ENCODE results near the gene INPP4B. TPM values are rescaled to one million over a fixed set of nuclear protein-coding genes. Genes with fewer than 3 reads are reported as not detected.

Gene INPP4B
- total RNA-seq = 10 to 100 TPM; 29.4 to 51.5 (median 35.3) TPM

DNA sequence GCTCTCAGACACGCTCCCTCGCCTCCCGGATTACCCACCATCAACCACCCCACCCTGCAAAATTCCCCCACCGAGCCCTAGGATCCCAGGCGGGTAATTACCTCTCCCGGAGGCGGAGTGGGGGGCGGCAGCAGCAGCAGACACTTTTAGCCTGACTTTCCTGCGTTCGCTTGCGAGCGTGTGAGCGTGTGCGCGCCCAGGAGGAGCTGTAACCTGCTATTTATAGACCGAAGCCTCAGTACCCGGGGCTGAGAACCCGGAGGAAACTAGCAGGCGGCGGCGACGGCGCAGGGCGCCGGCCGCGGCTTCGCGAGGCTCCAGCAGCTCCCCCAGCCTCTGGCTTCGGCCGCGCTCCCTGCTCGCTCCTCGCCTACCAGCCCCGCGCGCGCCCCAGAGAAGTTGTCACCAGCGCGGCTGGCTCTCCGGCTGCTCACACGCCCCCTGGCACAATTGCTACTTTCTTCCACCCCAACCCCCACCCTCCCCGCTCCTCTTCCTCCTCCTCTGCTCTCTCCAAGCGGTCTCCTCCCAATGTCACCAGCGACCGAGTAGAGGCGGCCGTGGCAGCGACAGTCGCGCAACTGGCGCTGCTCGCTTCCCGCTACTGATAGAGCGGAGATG lies at the start of gene INPP4B:
Gene INPP4B, minus strand, starts transcription at position 194 of the 621 bp plus-strand sequence.
- peak; percentile 25 to 47 for TF ChIP-seq POLR2A (IDR thresholded peaks at IDR 0.05)
- TF ChIP-seq, protein P1, sequence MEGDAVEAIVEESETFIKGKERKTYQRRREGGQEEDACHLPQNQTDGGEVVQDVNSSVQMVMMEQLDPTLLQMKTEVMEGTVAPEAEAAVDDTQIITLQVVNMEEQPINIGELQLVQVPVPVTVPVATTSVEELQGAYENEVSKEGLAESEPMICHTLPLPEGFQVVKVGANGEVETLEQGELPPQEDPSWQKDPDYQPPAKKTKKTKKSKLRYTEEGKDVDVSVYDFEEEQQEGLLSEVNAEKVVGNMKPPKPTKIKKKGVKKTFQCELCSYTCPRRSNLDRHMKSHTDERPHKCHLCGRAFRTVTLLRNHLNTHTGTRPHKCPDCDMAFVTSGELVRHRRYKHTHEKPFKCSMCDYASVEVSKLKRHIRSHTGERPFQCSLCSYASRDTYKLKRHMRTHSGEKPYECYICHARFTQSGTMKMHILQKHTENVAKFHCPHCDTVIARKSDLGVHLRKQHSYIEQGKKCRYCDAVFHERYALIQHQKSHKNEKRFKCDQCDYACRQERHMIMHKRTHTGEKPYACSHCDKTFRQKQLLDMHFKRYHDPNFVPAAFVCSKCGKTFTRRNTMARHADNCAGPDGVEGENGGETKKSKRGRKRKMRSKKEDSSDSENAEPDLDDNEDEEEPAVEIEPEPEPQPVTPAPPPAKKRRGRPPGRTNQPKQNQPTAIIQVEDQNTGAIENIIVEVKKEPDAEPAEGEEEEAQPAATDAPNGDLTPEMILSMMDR (IDR thresholded peaks at IDR 0.05) = no peak
- peak within 1 kb of the TSS; percentile 65 to 82 for H3K27ac ChIP-seq
- H3K9me3 ChIP-seq = no peaks in the 10 kb centered on the region
- H3K4me3 ChIP-seq = peak within 1 kb of the TSS; percentile 53 to 76
- no peaks in the 10 kb centered on the region for H3K36me3 ChIP-seq
- no peaks in the 10 kb centered on the region for H3K4me1 ChIP-seq
- H3K27me3 ChIP-seq = no peaks in the 10 kb centered on the region
- intact Hi-C loops (cut with DNase I; ENCODE audit: low total_unique reads) = no loop called here
- peak; percentile 44 to 55 for DNase-seq

DNA sequence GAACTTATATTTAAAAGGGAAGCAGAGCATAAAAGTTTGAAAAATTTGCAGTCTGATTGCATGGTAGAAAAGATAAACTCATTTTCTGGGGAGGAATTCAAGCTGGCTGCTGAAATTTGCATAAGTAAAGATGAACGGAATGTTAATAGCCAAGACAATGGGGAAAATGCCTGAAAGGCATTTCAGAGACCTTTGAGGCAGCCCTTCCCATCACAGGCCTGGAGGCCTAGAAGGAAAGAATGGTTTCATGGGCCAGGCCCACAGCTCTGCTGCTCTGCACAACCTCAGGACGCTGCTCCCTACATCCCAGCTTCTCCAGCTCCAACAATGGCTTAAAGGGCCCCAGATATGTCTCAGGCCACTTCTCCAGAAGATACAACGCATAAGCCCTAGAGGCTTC lies 46.9 kb upstream of the INPP4B start:
- no peak for DNase-seq
- intact Hi-C loops (cut with DNase I; ENCODE audit: low total_unique reads) = no loop called here
- Histone ChIP-seq H3K4me1 (no peaks in the 10 kb centered on the region), H3K9me3 (peaks cover 0 to 4% of the 10 kb centered on the region in 2 donors), H3K36me3 (no peaks in the 10 kb centered on the region), H3K27ac (no peak overlapping the region), H3K27me3 (no peaks in the 10 kb centered on the region), H3K4me3 (no peak overlapping the region)
- TF ChIP-seq, protein P1 (IDR thresholded peaks at IDR 0.05) = no peak
- TF ChIP-seq POLR2A (IDR thresholded peaks at IDR 0.05) = no peak

DNA sequence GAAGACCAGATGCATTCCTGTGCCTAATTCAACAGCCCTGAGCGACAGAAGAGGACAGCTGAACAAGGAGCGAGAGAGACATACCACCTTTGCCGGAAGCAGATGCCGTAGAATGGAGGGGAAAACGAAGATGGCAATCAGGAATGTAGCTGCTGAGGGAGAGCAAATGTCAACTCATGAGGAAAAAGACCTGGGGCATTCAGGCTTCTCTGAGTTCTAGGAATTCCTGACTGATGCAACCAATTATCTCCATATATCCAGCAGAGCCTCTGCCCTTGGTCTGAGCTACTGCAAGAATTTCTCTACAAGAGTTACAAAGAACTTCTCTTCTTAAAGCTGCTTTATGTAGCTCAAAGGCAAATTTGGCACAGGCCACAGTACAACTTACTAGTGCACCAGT lies 40.5 kb upstream of the INPP4B start:
- H3K4me3 ChIP-seq = no peak overlapping the region
- TF ChIP-seq POLR2A (IDR thresholded peaks at IDR 0.05) = no peak
- TF ChIP-seq, protein P1 (IDR thresholded peaks at IDR 0.05) = no peak
- H3K27me3 ChIP-seq = no peaks in the 10 kb centered on the region
- H3K4me1 ChIP-seq = no peaks in the 10 kb centered on the region
- no peaks in the 10 kb centered on the region for H3K36me3 ChIP-seq
- DNase-seq = no peak
- intact Hi-C loops (cut with DNase I; ENCODE audit: low total_unique reads) = no loop called here
- no peak overlapping the region for H3K27ac ChIP-seq
- no peaks in the 10 kb centered on the region for H3K9me3 ChIP-seq

DNA sequence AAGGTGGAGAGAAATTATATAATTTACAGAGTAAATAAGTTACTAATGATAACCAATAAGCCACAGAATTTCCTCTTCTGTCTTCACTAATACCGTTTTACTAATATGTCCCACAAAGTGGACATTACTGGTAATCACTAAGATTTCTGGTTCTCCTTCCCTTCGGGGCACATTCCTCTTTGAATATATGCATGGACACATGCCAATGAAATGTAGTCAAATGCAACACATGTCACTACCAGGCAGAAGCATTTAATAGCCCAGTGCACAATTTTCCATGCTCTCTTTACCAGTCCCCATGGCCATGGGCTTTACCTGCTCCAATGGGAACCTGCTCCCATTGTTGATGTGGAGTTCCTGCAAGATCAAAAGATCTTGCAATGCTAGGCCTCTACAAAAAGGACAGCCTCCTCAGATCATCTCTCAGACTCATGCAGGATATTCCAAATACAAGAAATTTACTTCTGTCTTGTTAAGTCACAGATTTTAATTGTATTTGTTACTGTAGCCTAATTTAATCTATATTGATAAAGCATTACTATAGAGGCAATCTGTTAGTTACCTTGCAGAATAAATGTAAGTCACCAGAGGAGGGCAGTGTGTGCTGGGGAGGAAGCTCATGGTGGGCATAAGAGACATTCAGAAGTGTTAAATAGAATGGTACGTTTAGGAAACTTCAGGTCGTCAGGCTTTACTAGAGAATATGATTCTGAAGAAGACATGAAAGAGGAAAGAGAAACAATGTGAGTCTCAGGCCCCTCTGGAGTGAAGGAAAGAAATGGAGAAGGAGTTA lies 37.1 kb upstream of the INPP4B start:
- Histone ChIP-seq H3K27me3 (no peaks in the 10 kb centered on the region), H3K9me3 (no peaks in the 10 kb centered on the region), H3K4me3 (no peak overlapping the region), H3K27ac (no peak overlapping the region), H3K4me1 (no peaks in the 10 kb centered on the region), H3K36me3 (no peaks in the 10 kb centered on the region)
- TF ChIP-seq POLR2A (IDR thresholded peaks at IDR 0.05) = no peak
- TF ChIP-seq, protein P1 (IDR thresholded peaks at IDR 0.05) = peak in 3 of 4 experiments; percentile 9 to 21 (median 15)
- intact Hi-C loops (cut with DNase I; ENCODE audit: low total_unique reads) = no loop called here
- DNase-seq = no peak

DNA sequence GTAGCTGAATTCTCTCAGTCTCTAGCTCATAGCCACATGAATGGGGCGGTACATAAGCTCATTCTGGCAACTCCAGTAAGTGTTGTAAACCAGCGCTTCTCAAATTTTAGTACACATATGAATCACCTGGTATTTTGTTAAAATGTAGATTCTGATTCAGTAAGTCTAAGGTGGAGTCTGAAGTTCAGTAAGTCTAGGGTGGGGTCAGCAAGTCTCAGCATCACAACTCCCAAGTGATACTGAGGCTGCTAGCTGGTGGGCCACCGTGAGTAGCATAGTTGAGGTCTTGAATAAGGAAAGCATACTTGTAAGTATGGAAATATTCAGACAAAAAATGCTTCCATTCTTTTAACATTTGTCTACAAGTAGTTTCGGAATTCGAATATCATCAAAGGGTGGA lies 36.1 kb upstream of the INPP4B start:
- intact Hi-C loops (cut with DNase I; ENCODE audit: low total_unique reads) = no loop called here
- H3K36me3 ChIP-seq = no peaks in the 10 kb centered on the region
- H3K4me1 ChIP-seq = no peaks in the 10 kb centered on the region

More for the DNA sequence above, 36.1 kb upstream of the INPP4B start:
- Histone ChIP-seq H3K9me3 (no peaks in the 10 kb centered on the region), H3K4me3 (no peak overlapping the region), H3K27me3 (no peaks in the 10 kb centered on the region), H3K27ac (no peak overlapping the region)
- no peak for DNase-seq
- TF ChIP-seq, protein P1 (IDR thresholded peaks at IDR 0.05) = no peak
- no peak for TF ChIP-seq POLR2A (IDR thresholded peaks at IDR 0.05)

Measured in uterus (tissue), 4 donors.